ENCODE measurements around the gene ASB18. TPM values are rescaled to one million over a fixed set of nuclear protein-coding genes. Genes with fewer than 3 reads are reported as not detected.
A peak's percentile ranks its signal among the peaks of the same experiment; 100 is the strongest.

ASB18 gene
- total and polyA plus RNA-seq, 2 of the 13 experiments (the other 11 are each of a cell fraction or from before 2014, with no cell fraction given), result not detected

- CTCF ChIA-PET (ENCODE audit: low intra/inter-chr PET ratio, low total read pairs), result no interaction called here
Measured at GRCh38 chr2:236171680-236172254, 92.4 kb downstream of the ASB18 start.

GRCh38 chr2:236171181-236171679 lies 93.0 kb downstream of the ASB18 start:
- BruUV-seq (replicated peaks), result no TSS peak
- in situ Hi-C loops (cut with HindIII; ENCODE audit: extremely low pct_ligation_motif_present, low pct_unique_long_range_greater_than_20kb), result no loop called here
- FAIRE-seq, result no peak
- intact Hi-C loops (cut with micrococcal nuclease; ENCODE audit: unreplicated experiment), result no loop called here
- Histone ChIP-seq H3K4me3 (replicated peaks in 1 of 3; ENCODE audit: insufficient read depth in 1 of 3, low read depth in 2 of 3, low read length in 3 of 3) (no peak overlapping the region), H3K9me3 (ENCODE audit: low read length) (no peaks in the 10 kb centered on the region), H3K79me2 (ENCODE audit: insufficient read depth, low read length) (no peaks in the 10 kb centered on the region), H3K4me1 (ENCODE audit: insufficient read depth, low read length) (peaks cover 11% of the 10 kb centered on the region), H4K20me1 (ENCODE audit: insufficient read depth, low read length) (peaks cover 17% of the 10 kb centered on the region), H3K27ac (ENCODE audit: extremely low read length, insufficient read depth, low read length) (no peak overlapping the region), H3K27me3 (ENCODE audit: control insufficient read depth in 1 of 2, insufficient read depth in 2 of 2, low read length in 2 of 2) (peaks cover 36 to 99% of the 10 kb centered on the region in 2 experiments), H3K4me2 (ENCODE audit: low read depth, low read length) (no peak overlapping the region), H2AFZ (ENCODE audit: low read length) (no peak overlapping the region), H3K9ac (ENCODE audit: insufficient read depth, low read depth, low read length) (no peak overlapping the region), H3K36me3 (replicated peaks in 1 of 2; ENCODE audit: control insufficient read depth in 1 of 2, insufficient read depth in 2 of 2, low read length in 2 of 2) (no peaks in the 10 kb centered on the region)
- no peak for DNase-seq (ENCODE audit: low spot score)
- WGBS (ENCODE audit: low lambda C conversion rate), result 26% methylated on average over 24 of the region's 27 CpGs
- ChIA-PET POLR2A (no interaction called here), CTCF (ENCODE audit: low intra/inter-chr PET ratio, low total read pairs) (no interaction called here)
- ATAC-seq, result no peak
- 0 out of 2 replicates have a peak, but pooled peaks have one; percentile 1 for TF ChIP-seq CBX2 (IDR thresholded peaks at IDR 0.05; ENCODE audit: low read depth, low read length)
- TF ChIP-seq CBX2 (CRISPR knock-in tag; IDR thresholded peaks at IDR 0.05; ENCODE audit: low read depth), result no peak
- no peak for TF ChIP-seq YEATS4 (CRISPR knock-in tag; IDR thresholded peaks at IDR 0.05; ENCODE audit: borderline replicate concordance)

More at GRCh38 chr2:236171680-236172254, 92.4 kb downstream of the ASB18 start:
- Histone ChIP-seq H3K4me2 (ENCODE audit: low read depth, low read length) (no peak overlapping the region), H3K4me3 (replicated peaks in 1 of 3; ENCODE audit: insufficient read depth in 1 of 3, low read depth in 2 of 3, low read length in 3 of 3) (no peak overlapping the region), H3K4me1 (ENCODE audit: insufficient read depth, low read length) (peaks cover 5% of the 10 kb centered on the region), H2AFZ (ENCODE audit: low read length) (no peak overlapping the region), H4K20me1 (ENCODE audit: insufficient read depth, low read length) (peaks cover 15% of the 10 kb centered on the region), H3K36me3 (replicated peaks in 1 of 2; ENCODE audit: control insufficient read depth in 1 of 2, insufficient read depth in 2 of 2, low read length in 2 of 2) (no peaks in the 10 kb centered on the region), H3K79me2 (ENCODE audit: insufficient read depth, low read length) (no peaks in the 10 kb centered on the region), H3K27me3 (ENCODE audit: control insufficient read depth in 1 of 2, insufficient read depth in 2 of 2, low read length in 2 of 2) (peaks cover 33 to 97% of the 10 kb centered on the region in 2 experiments), H3K9me3 (ENCODE audit: low read length) (no peaks in the 10 kb centered on the region), H3K27ac (ENCODE audit: extremely low read length, insufficient read depth, low read length) (no peak overlapping the region), H3K9ac (ENCODE audit: insufficient read depth, low read depth, low read length) (no peak overlapping the region)
- FAIRE-seq (no peak), ATAC-seq (no peak), DNase-seq (ENCODE audit: low spot score) (no peak)
- intact Hi-C loops (cut with micrococcal nuclease; ENCODE audit: unreplicated experiment), result no loop called here
- TF ChIP-seq CEBPG (CRISPR knock-in tag; IDR thresholded peaks at IDR 0.05) (no peak), MATR3 (CRISPR knock-in tag; IDR thresholded peaks at IDR 0.05) (no peak), CBX2 (IDR thresholded peaks at IDR 0.05; ENCODE audit: low read depth, low read length) (0 out of 2 replicates have a peak, but pooled peaks have one; percentile 22), CBX2 (CRISPR knock-in tag; IDR thresholded peaks at IDR 0.05; ENCODE audit: low read depth) (no peak)
- 37% methylated on average over 14 of the region's 16 CpGs for WGBS (ENCODE audit: low lambda C conversion rate)
- in situ Hi-C loops (cut with HindIII; ENCODE audit: extremely low pct_ligation_motif_present, low pct_unique_long_range_greater_than_20kb), result no loop called here
- no TSS peak for BruUV-seq (replicated peaks)
- POLR2A ChIA-PET, result no interaction called here
